HG03432 (cell line): ENCODE measurements around the gene FAM114A2.
"Not testable (repeated sequence)": the region's sequence is repeated elsewhere in the genome, so short reads cannot be mapped to it uniquely, and the experiment has no call there.

Source experiments
- ATAC-seq: cut with Tn5 transposase; IDR thresholded peaks from one replicate; pipeline ENCODE4 v1.9.1; 2021; ENCODE audit warnings: mild to moderate bottlenecking, moderate library complexity; ENCODE audit not compliant: unreplicated experiment

FAM114A2 gene

DNA sequence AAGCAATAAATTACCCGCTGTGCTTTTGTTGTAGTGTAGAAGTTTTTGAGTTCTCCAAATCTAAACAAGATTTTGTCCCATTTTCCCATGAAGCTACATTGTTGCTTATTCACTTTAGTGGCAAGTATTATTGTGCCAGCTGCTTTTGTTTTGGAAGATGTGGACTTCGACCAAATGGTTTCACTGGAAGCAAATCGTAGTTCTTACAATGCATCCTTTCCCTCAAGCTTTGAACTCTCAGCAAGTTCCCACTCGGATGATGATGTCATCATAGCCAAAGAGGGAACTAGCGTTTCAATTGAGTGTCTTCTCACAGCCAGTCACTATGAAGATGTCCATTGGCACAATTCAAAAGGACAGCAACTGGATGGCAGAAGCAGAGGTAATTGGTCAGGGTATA is 10.9 kb upstream of the FAM114A2 start:
- no peak for ATAC-seq

DNA sequence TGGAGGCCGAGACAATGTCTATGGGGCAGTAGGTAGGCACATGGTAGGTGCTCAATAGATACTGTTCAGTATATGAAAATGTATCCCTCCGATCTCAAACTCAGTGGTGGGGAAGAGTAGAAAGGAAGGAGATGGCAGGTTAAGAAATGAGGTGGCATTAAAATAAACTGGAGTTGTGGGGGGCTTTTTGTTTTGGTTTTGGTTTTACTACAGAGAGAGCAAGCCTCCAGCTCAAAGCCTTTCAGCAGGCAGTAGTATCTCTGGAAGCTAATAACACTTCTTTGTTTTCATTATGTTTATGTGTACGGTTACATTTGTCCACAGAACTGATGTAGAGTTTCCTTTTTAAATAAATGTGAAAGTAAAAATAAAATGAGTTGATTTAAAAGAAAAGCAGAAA is 8.6 kb upstream of the FAM114A2 start:
- ATAC-seq = peak; percentile 71

DNA sequence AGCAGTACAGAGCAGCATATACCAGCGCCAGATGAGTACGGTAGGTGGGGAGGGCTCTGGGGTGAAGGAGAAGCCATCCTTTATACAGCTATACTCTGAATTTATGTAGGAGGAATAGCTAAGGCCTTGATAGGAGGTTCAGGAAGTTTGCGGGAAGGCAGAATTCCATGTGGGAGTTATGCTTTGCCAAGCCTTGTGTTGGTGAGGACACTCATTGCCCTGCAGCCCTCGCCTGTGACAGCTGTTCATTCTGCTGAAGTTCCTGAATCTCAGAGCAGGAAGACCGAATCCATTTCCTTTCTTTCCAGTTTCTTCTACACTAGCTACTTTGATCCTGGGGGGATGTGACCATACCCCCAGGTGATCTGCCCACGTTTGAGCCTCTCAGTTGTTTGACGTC is 7.8 kb upstream of the FAM114A2 start:
- no peak for ATAC-seq

DNA sequence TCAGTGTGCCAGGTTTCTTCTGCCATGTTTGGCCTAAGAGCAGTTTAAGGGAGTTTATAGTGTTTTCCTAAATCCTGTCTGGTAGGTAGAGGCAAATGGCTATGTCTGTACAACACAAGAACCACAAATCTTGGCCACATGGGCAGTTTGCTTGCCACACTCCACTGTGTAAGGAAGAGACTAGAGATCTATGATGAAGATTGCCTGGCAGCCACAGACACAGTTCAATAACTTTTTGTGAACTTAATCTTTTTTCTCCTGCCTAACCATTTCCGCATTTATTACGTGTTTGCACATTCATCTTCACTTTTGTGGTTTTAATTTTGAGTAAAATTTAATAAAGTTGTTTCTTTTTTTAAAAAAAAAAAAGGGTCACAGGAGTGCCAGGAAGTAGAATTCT is 5.9 kb upstream of the FAM114A2 start:
- ATAC-seq = no peak

DNA sequence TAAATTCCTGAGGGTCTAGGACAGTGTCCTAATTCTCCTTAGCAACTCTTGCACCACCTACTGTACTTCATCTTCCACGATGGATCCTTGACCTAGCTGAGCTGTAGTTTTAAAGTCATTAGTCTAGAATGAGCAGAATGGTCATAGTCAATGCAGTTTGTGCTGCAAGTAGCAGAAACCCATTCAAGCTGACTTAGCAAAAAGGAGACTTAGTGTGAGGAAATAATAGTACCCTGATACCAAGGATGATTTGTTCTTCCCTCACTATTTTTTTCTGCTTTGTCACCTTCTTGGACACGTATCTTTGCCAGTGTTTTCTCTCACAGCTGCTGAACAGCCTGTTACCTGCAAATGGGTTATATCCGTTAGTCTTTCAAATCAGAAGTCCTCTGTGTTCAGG is 5.4 kb upstream of the FAM114A2 start:
- no peak for ATAC-seq

DNA sequence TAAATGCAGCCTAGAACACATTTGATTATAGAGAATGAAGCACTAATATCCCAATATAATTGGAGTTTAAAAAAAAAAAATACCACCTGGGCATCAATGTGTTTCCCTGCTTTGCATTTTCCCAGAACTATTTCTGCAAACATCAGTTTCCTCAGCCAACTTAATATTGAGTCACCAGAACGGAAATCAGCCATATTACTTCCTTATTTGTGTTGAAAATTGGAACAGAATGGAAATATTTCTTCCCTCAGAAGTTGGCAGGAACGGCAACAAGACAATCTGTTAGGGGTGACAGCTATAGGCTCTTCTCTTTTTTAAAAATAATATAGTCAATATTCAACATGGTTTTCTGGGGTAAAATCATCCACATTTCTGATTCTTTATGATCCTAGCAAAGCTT is 4.1 kb upstream of the FAM114A2 start:
- no peak for ATAC-seq

DNA sequence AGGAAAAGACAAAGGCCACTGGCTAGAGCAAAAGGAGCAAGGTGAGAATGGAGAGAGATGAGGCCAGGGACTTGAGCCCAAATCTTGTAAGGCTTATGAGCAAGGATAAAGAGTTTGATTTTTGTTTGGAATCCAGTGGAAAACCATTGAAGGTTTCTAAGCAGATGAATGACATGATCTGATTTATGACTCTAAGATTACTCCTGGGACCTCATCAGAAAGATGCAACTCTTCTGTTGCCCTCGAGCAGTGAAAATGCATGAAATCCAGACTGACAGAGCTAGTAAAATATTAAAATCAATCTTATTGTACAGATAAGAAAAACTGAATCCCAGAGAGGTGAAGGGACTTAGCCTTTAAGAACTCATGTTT is 734 bp upstream of the FAM114A2 start:
- ATAC-seq = no peak

DNA sequence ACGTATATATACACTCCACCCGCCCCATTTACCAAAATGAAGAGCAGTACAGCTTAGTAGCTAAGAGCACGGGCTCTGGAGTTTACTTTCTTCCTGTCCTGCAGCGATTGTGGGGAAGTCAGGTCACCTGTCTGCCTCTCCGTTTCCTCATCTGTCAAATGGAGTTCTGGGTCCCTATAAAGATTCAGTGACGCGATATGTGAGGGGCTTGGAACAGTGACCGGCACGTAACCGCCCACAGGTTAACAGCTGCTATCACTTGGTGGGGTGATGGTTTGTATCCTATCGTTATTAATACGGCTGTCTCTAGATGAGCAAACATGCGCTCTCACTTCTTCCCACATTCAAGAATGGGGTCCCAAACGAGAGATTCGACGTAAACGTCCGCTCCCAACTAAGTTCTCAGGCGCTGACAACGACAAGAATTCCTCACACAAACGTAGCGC is 426 bp downstream of the FAM114A2 start:
- ATAC-seq = peak; percentile 54

DNA sequence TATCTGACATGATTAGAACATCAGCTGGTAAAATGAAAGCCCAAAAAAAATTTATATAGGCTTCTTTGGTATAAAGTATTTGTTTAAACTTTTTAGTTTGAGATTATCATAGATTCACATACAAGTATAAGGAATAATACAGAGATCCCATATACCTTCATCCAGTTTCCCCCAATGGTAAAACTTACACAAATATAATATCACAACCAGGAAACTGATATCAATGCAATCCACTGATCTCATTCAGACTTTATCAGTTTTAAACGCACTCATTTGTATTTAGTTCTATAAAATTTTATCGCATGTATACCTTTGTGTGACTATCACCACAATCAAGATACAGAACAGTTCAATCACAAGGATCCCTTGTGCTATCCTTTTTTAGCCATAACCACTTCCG is 3.8 kb downstream of the FAM114A2 start:
- ATAC-seq = no peak

DNA sequence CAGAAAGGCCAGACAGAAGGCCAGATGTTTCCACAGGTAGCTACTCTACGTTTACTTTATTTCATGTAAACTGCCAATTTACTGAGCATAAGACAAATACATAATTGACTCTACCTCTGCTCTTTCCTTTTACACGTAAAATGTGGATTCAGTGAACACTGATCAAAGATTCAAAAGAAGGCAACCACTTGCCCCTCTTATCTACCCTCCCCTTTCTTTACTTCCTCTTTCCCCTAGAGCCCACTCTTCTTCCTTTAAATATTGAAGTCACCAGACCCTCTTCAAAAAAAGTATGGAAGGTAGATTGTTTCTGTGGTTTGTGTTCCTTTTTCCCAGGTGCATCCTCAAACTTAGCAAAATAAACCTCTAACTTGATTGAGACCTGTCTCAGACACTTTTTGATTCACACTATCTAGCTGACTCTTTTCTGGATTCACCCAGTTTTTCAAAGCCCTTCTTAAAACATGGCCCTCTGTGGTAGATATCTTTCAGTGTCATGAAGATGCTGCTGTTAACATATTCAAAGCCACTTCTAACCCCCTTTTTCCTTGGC is 6.7 kb downstream of the FAM114A2 start:
- ATAC-seq = no peak

DNA sequence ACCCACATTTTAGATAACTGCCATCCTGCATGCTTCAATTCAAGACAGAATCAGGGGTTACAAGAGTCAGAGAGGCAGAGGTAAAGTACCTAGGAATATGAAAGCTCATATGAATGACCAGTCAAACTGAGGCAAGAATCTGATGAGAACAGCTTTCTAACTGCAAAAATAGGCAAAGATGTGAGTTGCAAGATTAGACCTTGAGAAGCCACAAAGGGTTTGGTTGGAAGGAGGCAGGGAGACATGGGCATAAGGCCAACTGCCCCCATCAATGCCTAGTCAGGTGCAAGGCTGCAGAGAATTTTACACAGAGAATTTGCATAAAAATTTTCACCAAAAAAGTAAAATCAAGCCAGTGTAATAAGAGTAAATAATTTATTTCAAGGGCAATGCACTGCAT is 12.8 kb downstream of the FAM114A2 start:
- ATAC-seq = no peak

DNA sequence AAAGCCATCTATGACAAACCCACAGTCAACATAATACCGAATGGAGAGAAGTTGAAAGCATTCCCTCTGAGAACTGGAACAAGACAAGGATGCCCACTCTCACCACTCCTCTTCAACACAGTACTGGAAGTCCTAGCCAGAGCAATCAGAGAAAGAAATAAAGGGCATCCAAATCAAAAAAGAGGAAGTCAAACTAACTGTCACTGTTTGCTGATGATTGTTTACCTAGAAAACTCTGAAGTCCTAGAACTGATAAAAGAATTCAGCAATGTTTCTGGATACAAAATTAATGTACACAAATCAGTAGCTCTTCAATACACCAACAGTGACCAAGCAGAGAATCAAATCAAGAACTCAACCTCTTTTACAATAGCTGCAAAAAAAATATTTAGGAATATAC is 19.8 kb downstream of the FAM114A2 start:
- not testable (repeated sequence) for ATAC-seq

DNA sequence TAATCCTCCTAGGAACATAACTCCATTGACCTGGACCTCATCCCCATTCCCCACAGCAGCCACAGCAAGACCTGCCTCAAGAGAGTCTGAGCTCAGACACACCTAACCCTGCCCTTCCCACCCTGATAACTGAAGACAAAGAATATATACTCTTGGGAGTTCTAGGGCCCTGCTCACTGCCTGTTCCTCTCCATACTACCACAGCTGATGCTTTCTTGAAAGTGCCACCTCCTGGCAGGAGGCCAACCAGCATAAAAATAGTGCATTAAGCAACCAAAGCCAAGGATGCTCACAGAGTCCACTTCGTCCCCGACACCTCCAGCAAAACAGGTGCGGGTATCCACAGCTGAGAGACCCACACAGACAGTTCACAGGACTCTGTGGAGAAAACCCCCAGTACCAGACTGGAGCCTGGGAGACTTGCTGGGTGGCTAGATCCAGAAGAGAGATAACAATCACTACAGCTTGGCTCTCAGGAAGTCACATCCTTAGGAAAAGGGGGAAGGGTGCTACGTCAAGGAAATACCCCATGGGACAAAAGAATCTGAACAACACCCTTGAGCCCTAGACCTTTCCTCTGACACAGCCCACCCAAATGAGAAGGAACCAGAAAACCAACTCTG is 23.5 kb downstream of the FAM114A2 start:
- no peak for ATAC-seq

DNA sequence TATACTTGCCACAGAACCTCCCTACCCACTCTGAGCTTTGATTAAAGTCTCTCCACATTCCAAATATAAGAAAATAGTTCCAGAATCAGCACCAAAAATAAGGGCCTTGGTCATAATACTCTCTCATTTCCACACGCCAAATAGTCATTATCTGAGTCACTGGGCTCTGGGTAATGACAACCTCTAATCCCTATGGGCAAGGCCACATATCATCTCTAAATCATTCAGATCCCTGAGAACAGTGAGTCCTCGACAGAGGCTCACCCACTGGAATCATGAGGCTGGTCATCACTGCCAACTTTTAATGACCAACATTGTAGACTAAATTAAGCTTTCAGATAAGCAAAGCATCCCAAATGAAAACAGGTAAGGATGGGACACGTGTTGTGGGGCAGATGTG is 28.1 kb downstream of the FAM114A2 start:
- no peak for ATAC-seq

DNA sequence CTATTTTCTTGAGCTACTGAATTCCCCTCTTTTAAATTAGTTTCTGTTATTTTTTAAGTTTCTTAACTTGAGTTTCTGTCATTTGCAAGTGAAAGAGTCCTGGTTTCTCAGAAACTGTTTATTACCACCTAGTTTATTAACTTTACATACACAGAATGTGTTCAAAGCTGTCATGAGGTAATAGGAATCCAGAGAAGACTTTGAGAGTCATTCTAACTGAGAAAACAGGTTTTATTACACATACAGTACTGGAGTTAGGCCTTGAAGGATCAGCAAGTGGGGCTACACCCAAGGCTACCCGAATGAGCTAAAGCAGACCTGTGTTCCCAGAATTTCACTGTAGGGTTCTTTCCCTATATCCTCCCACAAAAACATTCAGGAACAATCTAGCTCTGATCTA is 33.1 kb downstream of the FAM114A2 start:
- ATAC-seq = no peak

DNA sequence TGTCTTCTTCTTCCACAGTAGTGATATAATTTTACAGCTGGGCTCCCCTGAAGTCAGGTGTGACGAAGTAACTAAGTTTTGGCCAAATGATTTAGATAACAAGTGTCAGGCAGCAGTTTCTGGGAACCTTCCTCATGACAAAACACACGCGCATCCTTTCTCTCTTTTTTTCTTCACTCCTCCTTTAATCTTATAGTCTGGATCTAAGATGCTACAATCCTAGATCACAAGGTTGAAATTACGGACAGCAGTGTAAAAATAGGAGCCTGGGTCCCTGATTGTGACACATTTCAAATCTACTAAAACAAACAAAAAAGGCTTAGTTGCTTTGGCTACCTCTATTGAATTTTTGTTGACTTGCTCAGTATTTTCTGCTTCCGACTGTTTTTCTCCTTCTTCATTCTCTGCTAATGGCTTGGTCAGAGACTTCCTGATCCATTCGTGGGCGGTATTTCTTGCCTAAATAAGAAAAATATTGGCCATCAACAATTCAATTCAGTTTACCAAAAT is 36.1 kb downstream of the FAM114A2 start:
- no peak for ATAC-seq

DNA sequence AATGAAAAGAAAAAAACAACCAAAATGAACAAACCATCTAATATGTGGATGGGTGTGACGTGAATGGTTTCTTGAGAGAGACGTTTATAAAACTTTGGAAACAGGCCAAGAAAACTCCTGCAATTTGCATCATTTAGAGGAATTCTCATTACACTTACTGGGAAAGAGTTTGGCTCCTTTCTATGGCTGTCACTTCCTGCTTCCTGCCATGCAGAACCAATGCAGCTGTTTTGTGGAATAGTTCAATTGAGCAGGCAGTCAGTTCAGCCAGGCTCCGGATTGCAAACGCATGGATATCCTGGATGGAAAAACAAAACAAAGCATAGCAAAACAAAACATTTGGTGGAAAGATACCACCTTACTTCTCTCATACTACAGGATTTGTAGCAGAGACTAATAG is 36.6 kb downstream of the FAM114A2 start:
- no peak for ATAC-seq

DNA sequence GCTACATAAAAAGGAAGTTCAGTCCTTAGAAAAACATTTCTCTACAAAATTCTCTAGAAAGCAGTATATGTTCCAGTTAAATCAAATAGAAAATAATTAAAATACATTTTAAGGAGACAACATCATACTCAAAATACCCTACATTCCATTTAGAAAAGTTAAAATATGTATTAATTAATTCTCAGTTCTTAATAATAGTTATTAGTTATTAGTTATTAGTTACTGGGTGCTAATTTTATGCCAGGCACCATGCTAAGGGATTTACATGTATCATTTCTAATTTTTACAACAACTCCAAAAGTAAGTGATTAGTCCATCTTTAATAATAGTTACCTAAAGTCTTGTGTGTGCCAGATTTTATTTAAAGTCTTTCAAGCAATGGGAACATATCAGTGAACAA is 38.0 kb downstream of the FAM114A2 start:
- no peak for ATAC-seq

DNA sequence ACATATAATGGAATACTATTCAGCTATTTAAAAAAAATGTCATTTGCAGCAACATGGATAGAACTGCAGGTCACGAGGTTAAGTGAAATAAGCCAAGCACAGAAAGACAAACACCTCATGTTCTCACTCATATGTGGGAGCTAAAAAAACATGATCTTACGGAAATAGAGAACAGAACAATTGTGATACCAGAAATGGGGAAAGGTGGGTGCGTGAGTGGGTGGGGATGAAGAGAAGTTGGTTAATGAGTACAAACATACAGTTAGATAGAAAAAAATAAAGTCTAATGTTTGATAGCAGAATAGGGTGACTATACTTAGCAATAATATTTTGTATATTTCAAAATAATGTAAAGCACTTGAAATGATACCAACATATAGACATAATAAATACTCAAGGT is 38.7 kb downstream of the FAM114A2 start:
- ATAC-seq = no peak

DNA sequence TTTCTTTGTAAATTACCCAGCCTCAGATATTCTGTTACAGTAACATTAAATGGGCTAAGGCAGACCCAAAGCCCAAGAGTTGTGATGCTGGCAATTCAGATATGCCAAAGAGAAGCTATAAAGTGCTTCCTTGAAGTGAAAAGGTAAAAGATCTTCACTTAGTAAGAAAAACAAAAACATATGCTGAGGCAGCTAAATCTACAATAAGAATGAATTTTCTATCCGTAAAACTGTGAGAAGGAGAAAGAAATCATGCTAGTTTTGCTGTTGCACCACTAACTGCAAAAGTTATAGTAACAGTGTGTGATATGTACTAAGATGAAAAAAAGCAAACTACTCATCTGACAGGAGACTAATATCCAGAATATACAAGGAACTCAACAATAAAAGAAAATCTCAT is 39.9 kb downstream of the FAM114A2 start:
- ATAC-seq = no peak

DNA sequence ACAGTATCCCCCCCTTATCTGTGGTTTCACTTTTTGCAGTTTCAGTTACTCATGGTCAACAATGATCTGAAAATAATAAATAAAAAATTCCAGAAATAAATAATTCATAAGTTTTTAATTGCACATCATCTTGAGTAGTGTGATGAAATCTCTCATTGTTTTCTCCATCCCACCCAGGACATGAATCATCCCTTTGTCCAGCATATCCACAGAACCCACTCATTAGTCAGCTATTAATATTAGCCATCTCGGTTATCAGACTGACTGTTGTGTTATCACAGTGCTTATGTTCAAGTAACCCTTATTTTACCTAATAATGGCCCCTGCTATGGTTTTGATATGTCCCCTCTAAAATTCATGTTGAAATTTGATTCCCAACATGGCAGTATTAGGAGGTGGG is 40.7 kb downstream of the FAM114A2 start:
- no peak for ATAC-seq

DNA sequence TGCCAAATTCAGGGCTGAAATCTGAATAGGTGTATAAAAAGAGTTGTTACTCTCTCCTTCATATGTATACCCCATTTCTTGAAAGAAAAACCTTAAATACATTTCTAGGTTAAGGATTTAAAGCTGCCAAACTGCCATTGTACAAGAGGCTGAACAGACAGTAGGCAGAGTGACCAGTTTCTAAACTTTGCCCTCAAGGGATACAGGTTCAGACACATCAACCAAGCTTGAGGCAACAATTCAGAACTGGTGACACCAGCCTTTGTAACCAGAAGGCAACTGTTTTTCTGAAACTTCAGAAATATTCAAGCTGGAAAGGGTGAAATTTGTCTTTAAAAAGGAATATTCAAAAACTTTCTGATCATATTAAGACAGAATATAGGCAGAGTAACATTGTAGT is 47.5 kb downstream of the FAM114A2 start:
- no peak for ATAC-seq

DNA sequence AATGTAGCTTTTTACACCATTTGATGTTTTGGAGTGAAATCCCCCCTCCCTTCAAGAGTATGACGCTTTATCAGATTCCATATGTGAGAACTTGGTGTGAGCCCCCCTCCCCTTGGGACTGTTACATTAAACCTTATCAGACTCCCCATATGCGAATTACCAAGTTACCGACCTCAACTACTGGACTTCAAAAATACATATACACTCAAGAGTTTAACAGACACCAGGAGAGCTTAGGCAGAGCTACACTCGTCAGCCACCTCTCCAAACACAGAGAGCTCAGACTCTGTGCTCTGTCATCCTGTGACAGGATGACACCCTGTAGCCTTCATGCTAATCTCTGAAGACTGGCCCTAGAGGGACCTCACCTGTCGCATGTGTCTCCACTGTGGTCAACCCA is 50.2 kb downstream of the FAM114A2 start:
- ATAC-seq = no peak
